Retinal pigment epithelial cell (primary cell): ENCODE data around the gene CERS3.

ENCODE experiments used
- DNase-seq: peaks from one replicate; pipeline ENCODE4 v3.0.0-alpha.2; 2010; ENCODE audit warnings: low read depth
- H3K4me3 ChIP-seq: 2 replicates; pipeline ENCODE4 v1.5.1; 2011; ENCODE audit warnings: mild to moderate bottlenecking, low read length, control low read depth, moderate library complexity
- CTCF ChIP-seq: conservative IDR thresholded peaks from 2 replicates; pipeline ENCODE4 v1.5.1; 2011; ENCODE audit warnings: low read depth, low read length, control low read depth, inconsistent platforms

CERS3 gene

GRCh38 chr15:100566850-100567628 is 38.3 kb upstream of the CERS3 start:
- TF ChIP-seq CTCF: no peak
- no peak overlapping the region for H3K4me3 ChIP-seq
- no peak for DNase-seq

DNA sequence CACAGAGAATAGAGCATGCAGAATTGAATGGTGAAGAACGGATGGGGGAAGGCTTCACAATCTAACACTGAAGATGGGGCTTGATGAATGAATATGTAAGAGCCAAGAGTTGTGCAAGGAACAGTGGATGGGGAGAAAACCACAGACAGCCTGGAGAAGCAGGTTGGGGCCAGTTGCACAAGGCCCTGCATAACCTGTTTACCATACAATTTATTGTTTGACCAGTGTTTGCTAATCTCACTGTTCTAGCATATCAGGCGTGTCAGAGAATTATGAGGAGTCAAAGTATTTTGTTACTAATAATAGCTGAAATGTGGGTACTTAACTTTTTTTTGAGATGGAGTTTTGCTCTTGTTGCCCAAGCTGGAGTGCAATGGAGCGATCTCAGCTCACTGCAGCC is 36.8 kb upstream of the CERS3 start:
- no peak for DNase-seq
- no peak overlapping the region for H3K4me3 ChIP-seq
- no peak for TF ChIP-seq CTCF

DNA sequence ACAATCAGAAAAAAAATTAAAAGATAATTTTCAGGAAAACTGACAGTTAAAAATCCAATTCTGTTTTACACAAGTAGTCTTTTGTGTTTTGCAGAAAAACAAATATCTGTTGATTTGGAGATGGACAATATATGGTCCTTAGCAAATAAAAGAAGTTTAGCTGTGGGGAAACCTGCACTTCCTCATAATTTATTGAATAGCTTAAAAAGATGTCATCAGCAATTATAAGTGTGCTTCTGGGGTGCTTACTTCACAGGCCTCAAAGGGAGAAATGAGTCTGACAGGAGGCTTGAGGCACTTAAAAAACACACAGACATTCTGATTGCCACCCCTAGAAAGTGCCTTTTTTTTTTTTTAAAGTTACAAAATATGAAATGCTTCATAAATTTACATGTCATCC is 31.6 kb upstream of the CERS3 start:
- TF ChIP-seq CTCF: no peak
- no peak overlapping the region for H3K4me3 ChIP-seq
- no peak for DNase-seq

- no peak overlapping the region for H3K4me3 ChIP-seq
- no peak for TF ChIP-seq CTCF
- no peak for DNase-seq
Observed at GRCh38 chr15:100559330-100559729, 30.6 kb upstream of the CERS3 start.

DNA sequence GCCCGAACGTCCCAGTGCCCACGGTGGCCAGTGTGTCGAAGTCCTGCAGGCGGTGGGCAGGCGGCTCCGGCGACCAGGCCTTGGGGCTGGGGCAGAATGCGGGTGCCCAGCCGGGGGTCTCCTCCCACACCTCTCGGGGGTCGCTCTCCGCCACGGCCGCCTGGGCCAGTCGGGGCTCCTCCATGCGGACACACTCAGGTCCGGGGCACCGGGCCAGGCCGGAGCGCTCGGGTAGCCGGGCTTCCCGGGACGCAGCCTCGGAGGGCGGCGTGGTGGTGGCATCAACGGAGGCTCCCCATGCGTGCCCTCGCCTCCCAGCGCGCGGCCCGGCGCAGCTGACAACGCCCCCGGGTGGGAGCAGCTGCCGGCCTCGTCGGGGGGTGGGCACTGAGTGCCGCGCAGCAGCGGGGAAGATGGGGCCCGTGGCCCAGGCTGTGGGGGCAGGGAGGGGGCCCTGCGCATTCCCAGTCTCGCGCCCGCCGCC is 30.1 kb upstream of the CERS3 start:
- H3K4me3 ChIP-seq: no peak overlapping the region
- no peak for DNase-seq
- no peak for TF ChIP-seq CTCF

GRCh38 chr15:100553468-100553867 is 24.7 kb upstream of the CERS3 start:
- no peak overlapping the region for H3K4me3 ChIP-seq
- TF ChIP-seq CTCF: no peak
- DNase-seq: no peak

DNA sequence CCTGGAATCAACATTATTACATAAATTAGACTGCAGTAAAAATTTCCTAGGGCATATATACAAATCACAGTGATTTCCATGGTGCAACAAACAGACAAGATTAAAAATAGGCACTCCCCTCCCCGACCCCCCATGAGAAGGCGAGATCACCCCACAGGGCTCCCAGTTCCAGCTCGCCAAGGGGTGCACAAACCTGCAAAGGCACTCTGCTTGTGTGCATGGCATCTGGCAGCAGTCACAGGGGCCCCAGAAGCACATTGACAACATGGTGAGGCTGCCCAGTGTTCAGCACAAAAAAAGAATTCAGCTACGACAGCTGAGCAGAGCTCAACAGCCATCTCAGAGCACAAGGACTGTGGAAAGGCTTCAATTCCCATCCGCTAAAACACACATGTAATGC is 19.2 kb upstream of the CERS3 start:
- TF ChIP-seq CTCF: no peak
- DNase-seq: no peak
- no peak overlapping the region for H3K4me3 ChIP-seq
